Endodermal cell (in vitro differentiated cells): ENCODE measurements around the gene TOP2A. TPM values are rescaled to one million over a fixed set of nuclear protein-coding genes. Genes with fewer than 3 reads are reported as not detected.

Experiments used
- DNase-seq: peaks from one replicate; pipeline ENCODE4 v3.0.0-alpha.2; 2017
- H3K27ac ChIP-seq: 2 replicates; pipeline ENCODE4 v1.5.1; 2013; ENCODE audit warnings: mild to moderate bottlenecking, low read depth, low read length, moderate library complexity
- H3K27me3 ChIP-seq: 2 replicates; pipeline ENCODE4 v1.6.1; 2013; ENCODE audit warnings: mild to moderate bottlenecking, low read length, moderate library complexity; ENCODE audit not compliant: insufficient read depth, control insufficient read depth, poor library complexity, severe bottlenecking
- H3K36me3 ChIP-seq: 2 replicates; pipeline ENCODE4 v1.7.0; 2013; ENCODE audit warnings: mild to moderate bottlenecking, low read length, moderate library complexity; ENCODE audit not compliant: control insufficient read depth, insufficient read depth
- H3K4me1 ChIP-seq: one replicate; pipeline ENCODE4 v1.7.0; 2013; ENCODE audit warnings: low read length; ENCODE audit not compliant: control insufficient read depth, insufficient read depth
- H3K4me3 ChIP-seq: 2 replicates; pipeline ENCODE4 v1.5.1; 2013; ENCODE audit warnings: mild to moderate bottlenecking, low read length, moderate library complexity
- H3K9ac ChIP-seq: 2 replicates; pipeline ENCODE4 v1.6.1; 2013; ENCODE audit warnings: mild to moderate bottlenecking, low read length, moderate library complexity; ENCODE audit not compliant: poor library complexity, severe bottlenecking; ENCODE audit errors: extremely low read depth
- H3K9me3 ChIP-seq: 2 replicates; pipeline ENCODE4 v1.6.1; 2013; ENCODE audit warnings: mild to moderate bottlenecking, low read length, moderate library complexity; ENCODE audit not compliant: control insufficient read depth
- H3K27ac Mint-ChIP-seq: 2 replicates; pipeline ENCODE4 v1.8.0; 2020; ENCODE audit warnings: mixed read lengths
- H3K27me3 Mint-ChIP-seq: 2 replicates; pipeline ENCODE4 v1.8.0; 2021; ENCODE audit warnings: mild to moderate bottlenecking, mixed read lengths; ENCODE audit not compliant: insufficient read depth
- H3K36me3 Mint-ChIP-seq: 2 replicates; pipeline ENCODE4 v1.8.0; 2020; ENCODE audit warnings: low read depth, mixed read lengths
- H3K4me1 Mint-ChIP-seq: 2 replicates; pipeline ENCODE4 v1.8.0; 2020; ENCODE audit warnings: mixed read lengths
- H3K4me3 Mint-ChIP-seq: 2 replicates; pipeline ENCODE4 v1.8.0; 2020; ENCODE audit warnings: mild to moderate bottlenecking, moderate library complexity, mixed read lengths
- H3K9me3 Mint-ChIP-seq: 2 replicates; pipeline ENCODE4 v1.8.0; 2020; ENCODE audit warnings: mild to moderate bottlenecking, mixed read lengths
- CTCF ChIP-seq: fragments of 200-600 bp; sonication (generic); conservative IDR thresholded peaks from 2 replicates; pipeline ENCODE4 v1.5.0; 2021; ENCODE audit warnings: antibody characterized with exemption, mild to moderate bottlenecking
- WGBS, 2 experiments: methylation state at CpG; one replicate each; pipeline versions ENCODE4 v1.1.5 to v1.1.7; 2013; ENCODE audit warnings: missing lambda C conversion rate in 2 of 2, mixed read lengths in 1 of 2; ENCODE audit not compliant: insufficient coverage in 1 of 2, insufficient read length in 1 of 2; 5-methylcytosine and 5-hydroxymethylcytosine counted together
- total RNA-seq, 2 donors: library from RNA; stranded (reverse); fragmentation: NEBNext Ultra II Directional in 1 of 2; extraction: Animal tissue kit (Norgen Biotek cat#: 25700) in 1 of 2; gene quantifications; 2 replicates in 1 of 2; 3 replicates in 1 of 2; pipeline ENCODE4 v1.2.1, GENCODE V29; 2021

TOP2A gene
- total RNA-seq, 2 donors from 2014 or later: 173 to 246 TPM

- no peaks in the 10 kb centered on the region for H3K27me3 ChIP-seq
- no peak overlapping the region for H3K4me3 Mint-ChIP-seq
- peaks cover 34% of the 10 kb centered on the region for H3K36me3 ChIP-seq
- H3K4me1 ChIP-seq: peaks cover 19% of the 10 kb centered on the region
- no peaks in the 10 kb centered on the region for H3K27me3 Mint-ChIP-seq
- peak; percentile 43 for DNase-seq
- H3K4me3 ChIP-seq: no peak overlapping the region
- peaks cover 49% of the 10 kb centered on the region for H3K4me1 Mint-ChIP-seq
- H3K9me3 ChIP-seq: no peaks in the 10 kb centered on the region
- TF ChIP-seq CTCF: no peak
- H3K27ac ChIP-seq: peak overlapping the region; percentile 97
- H3K36me3 Mint-ChIP-seq: peaks cover 33% of the 10 kb centered on the region
- WGBS, 2 experiments: 86 to 93% methylated on average over 9 to 17 of the region's 17 CpGs
- H3K9me3 Mint-ChIP-seq: no peaks in the 10 kb centered on the region
- H3K9ac ChIP-seq: no peak overlapping the region
- no peak overlapping the region for H3K27ac Mint-ChIP-seq
These were observed 68.9 kb downstream of the TOP2A start for GRCh38 chr17:40348562-40349476.

GRCh38 chr17:40348136-40348504 lies 69.6 kb downstream of the TOP2A start:
- peak; percentile 66 for DNase-seq
- no peak for TF ChIP-seq CTCF
- H3K4me1 ChIP-seq: peaks cover 21% of the 10 kb centered on the region
- Mint-ChIP-seq H3K36me3 (peaks cover 30% of the 10 kb centered on the region), H3K9me3 (no peaks in the 10 kb centered on the region), H3K4me1 (peaks cover 55% of the 10 kb centered on the region), H3K27ac (no peak overlapping the region), H3K27me3 (no peaks in the 10 kb centered on the region), H3K4me3 (peak overlapping the region; percentile 15)
- no peak overlapping the region for H3K9ac ChIP-seq
- 84% methylated on average over 5 of the region's 5 CpGs; no CpG with 5 or more reads in 1 of the 2 experiments for WGBS, 2 experiments
- H3K9me3 ChIP-seq: no peaks in the 10 kb centered on the region
- H3K27ac ChIP-seq: peak overlapping the region; percentile 95
- no peak overlapping the region for H3K4me3 ChIP-seq
- no peaks in the 10 kb centered on the region for H3K27me3 ChIP-seq
- H3K36me3 ChIP-seq: peaks cover 34% of the 10 kb centered on the region

GRCh38 chr17:40347319-40348135 lies 70.2 kb downstream of the TOP2A start:
- WGBS, 2 experiments: 13 to 67% methylated on average over 1 to 6 of the region's 9 CpGs
- Mint-ChIP-seq H3K27me3 (no peaks in the 10 kb centered on the region), H3K9me3 (no peaks in the 10 kb centered on the region), H3K27ac (no peak overlapping the region), H3K36me3 (peaks cover 24% of the 10 kb centered on the region), H3K4me3 (peak overlapping the region; percentile 15), H3K4me1 (peaks cover 56% of the 10 kb centered on the region)
- Histone ChIP-seq H3K9ac (no peak overlapping the region), H3K27ac (peak overlapping the region; percentile 95), H3K4me3 (no peak overlapping the region), H3K27me3 (no peaks in the 10 kb centered on the region), H3K36me3 (peaks cover 28% of the 10 kb centered on the region), H3K4me1 (peaks cover 21% of the 10 kb centered on the region), H3K9me3 (no peaks in the 10 kb centered on the region)
- TF ChIP-seq CTCF: no peak
- peak; percentile 77 for DNase-seq
